Neural cell (in vitro differentiated cells): Measurements from ENCODE around the gene SLC6A6.

Source experiments
- CTCF ChIP-seq: fragments of 450-650 bp; IDR thresholded peaks from 2 replicates; pipeline ENCODE4 v1.5.1; 2014; ENCODE audit warnings: antibody characterized with exemption, mild to moderate bottlenecking, moderate library complexity; ENCODE audit not compliant: poor library complexity, severe bottlenecking
- EP300 ChIP-seq: fragments of 450-650 bp; conservative IDR thresholded peaks from 2 replicates; pipeline ENCODE4 v1.6.1; 2014; ENCODE audit warnings: antibody characterized with exemption, mild to moderate bottlenecking, moderate library complexity; ENCODE audit not compliant: poor library complexity, severe bottlenecking
- EZH2 ChIP-seq: fragments of 200-600, 300-800 bp; shearing (Covaris generic), sonication (generic); IDR thresholded peaks from 2 replicates; pipeline ENCODE4 v1.6.1; 2014; ENCODE audit warnings: antibody characterized with exemption, low read length, borderline replicate concordance, mild to moderate bottlenecking; ENCODE audit not compliant: insufficient read depth, poor library complexity, severe bottlenecking
- MXI1 ChIP-seq: fragments of 450-650 bp; conservative IDR thresholded peaks from 2 replicates; pipeline ENCODE4 v1.6.1; 2014; ENCODE audit warnings: antibody characterized with exemption, mild to moderate bottlenecking; ENCODE audit not compliant: poor library complexity, severe bottlenecking
- POLR2AphosphoS5 ChIP-seq: IDR thresholded peaks from 2 replicates; pipeline ENCODE4 v1.6.1; 2012
- RAD21 ChIP-seq: fragments of 450-650 bp; conservative IDR thresholded peaks from 2 replicates; pipeline ENCODE4 v1.6.1; 2014; ENCODE audit warnings: antibody characterized with exemption, mild to moderate bottlenecking, moderate library complexity
- REST ChIP-seq: IDR thresholded peaks from 2 replicates; pipeline ENCODE4 v1.6.1; 2012; ENCODE audit warnings: borderline replicate concordance
- SMC3 ChIP-seq: fragments of 450-650 bp; conservative IDR thresholded peaks from 2 replicates; pipeline ENCODE4 v1.6.1; 2014; ENCODE audit warnings: antibody characterized with exemption, mild to moderate bottlenecking, moderate library complexity; ENCODE audit not compliant: poor library complexity

- no peak for TF ChIP-seq EP300
- no peak for TF ChIP-seq CTCF
- TF ChIP-seq EZH2 = no peak
- no peak for TF ChIP-seq REST
- TF ChIP-seq RAD21 = no peak
- TF ChIP-seq POLR2AphosphoS5 = no peak
- TF ChIP-seq MXI1 = no peak
- no peak for TF ChIP-seq SMC3
Observed at GRCh38 chr3:14393440-14394106, 8.8 kb upstream of the SLC6A6 start.
